Skin epidermis (tissue), 12 donors: ENCODE results near the gene CLPX.
A peak's percentile ranks its signal among the peaks of the same experiment; 100 is the strongest.
"Not testable (repeated sequence)": the region's sequence is repeated elsewhere in the genome, so short reads cannot be mapped to it uniquely, and the experiment has no call there.

ENCODE experiments used
- H3K27ac ChIP-seq, 21 experiments: fragments of 200-600 bp; sonication (generic) in 11 of 21; one replicate each; pipeline ENCODE4 v1.5.0; 2020; ENCODE audit warnings: mild to moderate bottlenecking in 3 of 21, inconsistent platforms in 2 of 21, moderate library complexity in 2 of 21
- H3K4me3 ChIP-seq, 7 experiments: fragments of 200-600 bp; sonication (generic) in 2 of 7; one replicate each; pipeline ENCODE4 v1.5.0; 2020; ENCODE audit warnings: inconsistent platforms in 2 of 7, mild to moderate bottlenecking in 2 of 7, moderate library complexity in 1 of 7

Gene CLPX

GRCh38 chr15:65177901-65178300 lies 7.2 kb downstream of the CLPX start:
- Histone ChIP-seq H3K4me3 (no peak overlapping the region), H3K27ac (peak overlapping the region in 4 of 21 experiments; percentile 3 to 31 (median 20))

DNA sequence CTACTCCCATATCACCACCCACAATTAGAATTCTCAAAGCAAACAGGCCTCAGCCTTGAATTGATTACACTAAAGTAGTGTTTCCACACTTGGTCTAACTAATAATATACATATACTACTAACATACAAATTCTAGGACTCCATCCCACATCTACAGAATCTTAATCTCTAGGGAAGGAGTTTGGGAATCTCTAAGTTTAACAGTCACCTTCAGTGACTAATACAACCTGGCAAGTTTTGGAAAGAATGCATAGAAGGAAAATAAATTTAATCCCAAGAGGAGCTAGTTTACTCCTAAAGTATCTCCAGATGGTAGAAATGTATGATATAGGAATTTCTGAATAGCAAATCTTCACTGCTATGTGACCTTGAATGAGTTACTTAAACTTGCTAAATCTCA lies 9.1 kb downstream of the CLPX start:
- H3K4me3 ChIP-seq, result no peak overlapping the region
- no peak overlapping the region for H3K27ac ChIP-seq

DNA sequence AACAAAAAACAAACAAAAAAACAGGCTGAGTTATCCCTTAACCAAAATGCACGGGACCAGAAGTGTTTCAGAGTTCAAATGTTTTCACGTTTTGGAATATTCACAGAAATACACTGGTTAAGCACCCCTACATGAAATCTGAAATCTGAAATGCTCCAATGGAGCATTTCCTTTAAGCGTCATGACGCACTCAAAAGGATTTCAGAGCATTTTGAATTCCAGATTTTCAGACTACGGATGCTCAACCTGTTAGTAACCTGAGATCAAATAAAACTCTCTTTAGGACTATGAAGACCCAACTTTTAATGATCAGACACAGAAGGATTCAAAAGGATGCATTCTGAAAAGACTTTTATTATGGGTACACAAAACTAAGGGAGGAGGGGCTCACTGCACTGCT lies 9.6 kb downstream of the CLPX start:
- Histone ChIP-seq H3K27ac (no peak overlapping the region), H3K4me3 (no peak overlapping the region)

DNA sequence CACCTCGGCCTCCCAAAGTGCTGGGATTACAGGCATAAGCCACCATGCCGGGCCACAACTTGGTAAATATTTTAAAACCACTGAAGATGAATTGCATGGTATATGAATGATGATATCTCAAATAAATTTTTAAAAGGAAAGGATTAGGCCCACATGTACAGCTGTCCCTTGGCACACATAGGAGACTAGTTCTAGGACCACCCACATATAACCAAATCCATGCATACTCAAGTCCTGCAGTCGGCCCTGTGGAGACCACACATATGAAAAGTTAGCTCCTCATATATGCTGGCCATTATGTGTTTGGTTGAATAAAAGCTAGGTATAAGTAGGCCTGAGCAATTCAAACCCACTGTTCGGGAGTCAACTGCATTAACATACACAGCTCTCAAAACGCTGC lies 10.6 kb downstream of the CLPX start:
- Histone ChIP-seq H3K4me3 (no peak overlapping the region), H3K27ac (no peak overlapping the region)

DNA sequence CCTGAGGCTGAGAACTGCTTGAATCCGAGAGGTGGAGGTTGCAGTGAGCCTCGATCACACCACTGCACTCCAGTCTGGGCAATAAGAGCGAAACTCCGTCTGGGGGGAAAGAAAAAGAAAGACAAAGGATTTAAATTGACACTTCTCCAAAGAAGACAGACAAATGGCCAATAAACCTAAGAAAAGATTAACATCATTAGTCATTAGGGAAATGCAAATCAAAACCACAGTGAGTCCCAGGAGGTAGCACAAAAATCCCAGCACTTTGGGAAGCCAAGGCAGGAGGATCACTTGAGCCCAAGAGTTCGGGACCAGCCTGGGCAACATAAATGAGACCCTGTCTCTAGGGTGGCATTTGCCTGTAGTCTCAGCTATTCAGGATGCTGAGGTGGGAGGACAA lies 12.6 kb downstream of the CLPX start:
- Histone ChIP-seq H3K27ac (peak overlapping the region in 7 of 21 experiments; percentile 15 to 57 (median 28)), H3K4me3 (no peak overlapping the region)

DNA sequence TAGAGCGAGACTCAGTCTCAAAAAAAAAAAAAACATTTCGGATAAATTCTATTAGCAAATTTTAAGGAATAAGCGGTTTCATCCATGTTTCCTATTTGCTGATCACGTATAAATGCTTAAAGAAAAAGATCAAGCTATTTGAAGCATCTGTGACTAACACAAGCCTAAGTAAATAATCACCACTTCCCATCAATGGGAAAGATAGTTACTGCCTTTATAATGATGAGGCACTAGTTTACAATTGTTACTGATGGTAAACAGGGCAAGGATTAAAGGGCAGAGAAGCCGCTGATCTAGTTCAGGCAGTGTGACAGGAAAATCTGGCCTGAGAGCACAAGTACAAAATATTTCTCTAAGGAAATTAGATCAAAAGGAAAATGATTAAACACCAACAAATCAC lies 13.7 kb downstream of the CLPX start:
- peak overlapping the region in 7 of 21 experiments; percentile 36 to 61 (median 54) for H3K27ac ChIP-seq
- H3K4me3 ChIP-seq, result no peak overlapping the region

- no peak overlapping the region for H3K27ac ChIP-seq
Observed at GRCh38 chr15:65165875-65166274, 19.3 kb downstream of the CLPX start.

GRCh38 chr15:65164139-65164538 lies 21.0 kb downstream of the CLPX start:
- Histone ChIP-seq H3K27ac (no peak overlapping the region), H3K4me3 (no peak overlapping the region)

More at GRCh38 chr15:65165875-65166274, 19.3 kb downstream of the CLPX start:
- H3K4me3 ChIP-seq, result no peak overlapping the region

- Histone ChIP-seq H3K27ac (no peak overlapping the region), H3K4me3 (no peak overlapping the region)
Observed at GRCh38 chr15:65163041-65163440, 22.1 kb downstream of the CLPX start.

DNA sequence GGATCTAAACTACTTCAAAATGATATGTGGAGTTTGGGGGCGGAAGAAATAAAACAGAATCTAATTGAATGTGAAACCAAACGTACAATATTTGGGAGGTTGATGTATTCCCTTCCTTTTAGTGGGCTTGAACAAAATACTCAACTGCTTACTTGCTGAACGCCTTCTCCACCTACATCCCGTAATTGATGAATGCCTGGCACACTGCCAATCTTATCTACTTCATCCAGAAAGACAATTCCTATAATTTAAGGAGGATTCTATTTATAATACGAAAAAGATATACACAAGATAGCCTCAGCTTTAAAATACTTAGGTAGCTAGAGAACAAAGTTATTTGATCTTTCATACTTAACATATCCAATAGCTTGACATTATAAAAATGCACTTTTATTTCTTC lies 28.4 kb downstream of the CLPX start:
- Histone ChIP-seq H3K27ac (no peak overlapping the region), H3K4me3 (no peak overlapping the region)

GRCh38 chr15:65154720-65155119 lies 30.4 kb downstream of the CLPX start:
- Histone ChIP-seq H3K27ac (no peak overlapping the region), H3K4me3 (no peak overlapping the region)

GRCh38 chr15:65147902-65148301 lies 37.2 kb downstream of the CLPX start:
- Histone ChIP-seq H3K27ac (no peak overlapping the region), H3K4me3 (no peak overlapping the region)

DNA sequence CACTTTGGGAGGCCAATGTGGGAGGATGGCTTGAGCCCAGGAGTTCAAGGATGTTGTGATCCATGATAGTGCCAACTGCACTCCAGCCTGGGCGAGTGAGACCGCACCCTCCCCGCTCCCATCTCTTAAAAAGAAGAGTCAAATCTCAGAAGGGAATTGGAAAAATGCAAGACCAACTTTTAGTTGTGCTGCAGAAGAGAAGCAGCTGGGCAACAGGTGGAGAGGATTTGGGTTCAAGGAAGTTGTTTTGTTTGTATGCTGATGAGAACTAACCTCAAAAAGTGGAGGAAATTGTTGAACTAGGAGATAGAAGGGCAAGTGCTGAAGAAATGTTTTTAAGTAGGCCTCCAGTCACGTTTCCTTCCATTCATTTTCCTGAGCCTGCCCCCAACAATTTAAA lies 38.7 kb downstream of the CLPX start:
- Histone ChIP-seq H3K4me3 (no peak overlapping the region), H3K27ac (no peak overlapping the region)

GRCh38 chr15:65138631-65139030 lies 46.5 kb downstream of the CLPX start:
- H3K27ac ChIP-seq, H3K4me3 ChIP-seq: not testable (repeated sequence)

DNA sequence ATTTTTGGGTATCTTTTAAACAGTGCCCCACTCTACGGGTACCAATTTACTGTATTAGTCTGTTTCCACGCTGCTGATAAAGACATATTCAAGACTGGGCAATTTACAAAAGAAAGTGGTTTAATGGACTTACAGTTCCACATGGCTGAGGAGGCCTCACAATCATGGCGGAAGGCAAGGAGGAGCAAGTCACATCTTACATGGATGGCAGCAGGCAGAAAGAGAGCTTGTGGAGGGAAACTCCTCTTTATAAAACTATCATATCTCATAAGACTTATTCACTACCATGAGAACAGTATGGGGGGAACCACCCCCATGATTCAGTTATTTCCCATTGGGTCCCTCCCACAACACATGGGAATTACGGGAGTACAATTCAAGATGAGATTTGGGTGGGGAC lies 47.2 kb downstream of the CLPX start:
- H3K27ac ChIP-seq, H3K4me3 ChIP-seq: not testable (repeated sequence)

GRCh38 chr15:65137089-65137488 lies 48.1 kb downstream of the CLPX start:
- H3K4me3 ChIP-seq, H3K27ac ChIP-seq: not testable (repeated sequence)

- H3K4me3 ChIP-seq, result peak overlapping the region in 1 of 7 experiments; percentile 89
- H3K27ac ChIP-seq, result peak overlapping the region in 1 of 21 experiments; percentile 90
Observed at GRCh38 chr15:65134538-65134937, 50.6 kb downstream of the CLPX start.

DNA sequence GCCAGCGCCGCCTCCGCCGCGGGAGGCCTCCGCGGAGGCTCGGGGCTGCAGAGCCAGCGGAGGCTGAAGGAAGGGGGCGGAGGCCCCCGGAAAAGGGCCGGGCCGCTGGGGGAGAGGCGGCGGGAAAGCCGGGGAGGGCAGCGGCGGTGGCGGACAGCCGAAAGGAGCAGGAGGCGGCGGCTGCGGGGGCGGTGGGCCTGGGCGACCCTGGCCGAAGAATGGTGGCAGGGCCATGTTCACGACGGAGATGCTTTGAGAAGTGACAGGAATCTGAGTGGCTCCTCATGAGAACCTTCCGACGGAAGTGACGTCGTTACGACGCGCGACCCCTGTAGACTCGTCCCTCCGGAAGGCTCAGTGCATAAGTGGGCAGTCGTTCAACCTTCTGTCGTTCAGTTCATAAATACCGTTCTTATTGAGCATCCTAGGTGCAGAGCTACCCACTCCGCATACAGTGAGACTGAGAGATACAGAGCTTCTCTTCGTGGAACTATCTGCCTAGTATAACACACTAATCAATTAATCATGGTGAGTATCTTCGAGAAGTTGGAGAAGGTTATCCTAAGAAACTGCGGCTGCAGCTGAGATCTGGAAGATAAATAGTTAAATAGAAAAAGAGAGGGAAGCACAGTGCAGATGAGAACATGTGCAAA lies 51.5 kb downstream of the CLPX start, which contains the start of gene PDCD7:
Gene PDCD7, minus strand, starts transcription at position 261 of the 653 bp plus-strand sequence. Its CDS starts 27 bp downstream, at position 234.
- H3K27ac ChIP-seq, result peak within 1 kb of the TSS; percentile 66 to 96 (median 89)

DNA sequence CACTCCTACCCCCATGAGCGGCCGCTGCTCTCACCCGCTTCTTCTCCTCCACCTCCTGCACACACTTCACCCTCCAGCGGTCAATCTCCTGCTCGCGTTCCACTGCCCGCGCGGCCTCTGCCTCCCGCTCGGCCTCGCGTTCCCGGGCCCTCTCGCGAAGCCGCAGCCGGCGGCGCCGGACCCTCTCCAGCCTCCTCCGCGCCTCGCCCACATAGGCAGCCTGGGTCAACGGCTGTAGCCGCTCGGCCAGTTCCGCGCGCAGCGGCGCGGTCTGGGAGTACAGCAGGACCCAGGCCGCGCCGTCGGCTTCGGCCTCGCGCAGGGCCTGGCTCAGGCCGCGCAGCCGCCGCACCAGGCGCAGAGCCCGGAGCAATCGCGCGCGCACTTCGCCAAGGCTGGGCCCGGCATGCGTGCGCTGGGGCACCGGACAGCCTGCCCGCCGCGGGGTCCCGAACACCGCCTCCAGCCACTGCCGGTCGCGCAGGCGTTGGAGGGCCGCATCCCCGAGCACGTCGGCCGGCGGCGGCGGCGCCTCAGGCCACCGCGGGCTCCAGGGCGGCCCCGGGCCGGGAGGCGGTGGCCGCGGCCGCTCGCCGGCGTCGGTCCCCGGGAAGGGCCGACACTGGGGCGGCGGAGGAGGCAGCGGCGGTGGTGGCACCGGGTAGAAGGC lies 52.1 kb downstream of the CLPX start:
- peak overlapping the region; percentile 66 to 96 (median 89) for H3K27ac ChIP-seq
- peak overlapping the region; percentile 84 to 97 (median 89) for H3K4me3 ChIP-seq

More for the DNA sequence above, 51.5 kb downstream of the CLPX start, which contains the start of gene PDCD7:
- peak within 1 kb of the TSS; percentile 84 to 97 (median 89) for H3K4me3 ChIP-seq

- H3K27ac ChIP-seq, result no peak overlapping the region
- H3K4me3 ChIP-seq, result no peak overlapping the region
Observed at GRCh38 chr15:65130941-65131340, 54.2 kb downstream of the CLPX start.

DNA sequence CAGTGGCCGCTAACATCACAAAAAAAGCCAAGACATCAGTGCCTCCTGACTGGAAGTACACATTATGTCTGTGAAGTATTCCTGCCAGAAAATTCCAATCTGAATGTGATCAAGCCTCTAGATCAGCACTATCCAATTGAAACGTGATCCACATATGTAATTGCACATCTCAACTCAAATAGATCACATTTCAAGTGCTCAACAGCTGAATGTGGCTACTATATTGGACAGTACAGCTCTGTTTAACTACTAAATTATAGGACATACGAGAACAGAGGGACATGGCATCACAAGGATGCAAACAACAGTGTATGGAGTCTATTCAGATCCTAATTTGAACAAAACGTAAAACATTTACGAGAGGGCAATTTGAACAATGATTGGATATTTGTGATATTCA lies 69.6 kb downstream of the CLPX start:
- Histone ChIP-seq H3K4me3 (no peak overlapping the region), H3K27ac (no peak overlapping the region)
